Tibial artery (tissue), 4 donors: ENCODE measurements around the gene C6orf62.
"Not testable (repeated sequence)": the region's sequence is repeated elsewhere in the genome, so short reads cannot be mapped to it uniquely, and the experiment has no call there.

Source experiments
- DNase-seq, 2 donors: peaks; one replicate each; pipeline ENCODE4 v3.0.0-alpha.2; 2019
- H3K27ac ChIP-seq, 2 donors: fragments of 200-600 bp; sonication (generic) in 1 of 2; 1 replicate in 1 of 2; 2 replicates in 1 of 2; pipeline ENCODE4 v1.5.1; 2018 to 2019; ENCODE audit warnings: mild to moderate bottlenecking in 1 of 2
- H3K27me3 ChIP-seq, 2 donors: fragments of 200-600 bp; sonication (generic) in 1 of 2; one replicate each; pipeline versions ENCODE4 v1.5.1 to v1.6.0; 2016 to 2019
- H3K36me3 ChIP-seq, 3 donors: fragments of 200-600 bp; sonication (generic) in 2 of 3; one replicate each; pipeline ENCODE4 v1.5.1; 2016 to 2019; ENCODE audit warnings: mild to moderate bottlenecking in 2 of 3
- H3K4me1 ChIP-seq, 4 donors: fragments of 200-600 bp; sonication (generic) in 2 of 4; 1 replicate in 3 of 4; 2 replicates in 1 of 4; pipeline ENCODE4 v1.5.1; 2016 to 2019
- H3K4me3 ChIP-seq, 2 donors: fragments of 200-600 bp; sonication (generic) in 1 of 2; 1 replicate in 1 of 2; 2 replicates in 1 of 2; pipeline ENCODE4 v1.5.1; 2018 to 2019; ENCODE audit warnings: mild to moderate bottlenecking in 2 of 2
- H3K9me3 ChIP-seq, 3 donors: fragments of 200-600 bp; sonication (generic) in 1 of 3; one replicate each; pipeline ENCODE4 v1.5.1; 2016 to 2019
- intact Hi-C: fragments of 100-400 bp; cut with DNase I; formaldehyde crosslinking; loops from one replicate; pipeline ENCODE4 v1.15.0; 2023; ENCODE audit warnings: low total_unique reads
- TF ChIP-seq, protein P1 (sequence below), 2 experiments: fragments of 200-600 bp in 1 of 2; fragments of 450-650 bp in 1 of 2; IDR thresholded peaks; one replicate each; pipeline ENCODE4 v1.5.1; 2017 to 2019; ENCODE audit warnings: antibody characterized with exemption in 2 of 2, mild to moderate bottlenecking in 1 of 2, moderate library complexity in 1 of 2

The C6orf62 gene

DNA sequence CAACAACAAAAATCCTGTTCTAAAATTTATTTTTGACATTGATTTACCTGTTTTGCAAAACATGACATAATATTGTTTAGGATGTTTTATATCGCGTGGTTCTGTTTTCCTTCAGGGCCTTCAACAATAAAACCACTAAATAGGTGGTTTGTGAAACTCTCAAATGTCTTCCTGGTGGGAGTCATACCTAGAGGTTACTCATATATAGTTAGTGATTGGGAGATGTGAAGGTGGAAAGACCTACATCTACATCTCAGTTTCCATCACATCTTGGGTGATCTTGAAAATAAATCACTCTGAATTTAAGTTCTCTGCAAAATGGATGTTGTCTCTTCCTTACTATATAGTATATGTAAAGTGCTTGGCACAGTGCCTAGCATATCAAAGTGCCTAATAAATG lies 22.9 kb downstream of the C6orf62 start:
- no peak overlapping the region for H3K27ac ChIP-seq
- H3K9me3 ChIP-seq: no peaks in the 10 kb centered on the region
- peaks cover 0 to 5% (median 0%) of the 10 kb centered on the region in 3 donors for H3K36me3 ChIP-seq
- H3K4me1 ChIP-seq: peaks cover 0 to 10% (median 2%) of the 10 kb centered on the region in 4 donors
- H3K4me3 ChIP-seq: no peak overlapping the region
- TF ChIP-seq, protein P1, sequence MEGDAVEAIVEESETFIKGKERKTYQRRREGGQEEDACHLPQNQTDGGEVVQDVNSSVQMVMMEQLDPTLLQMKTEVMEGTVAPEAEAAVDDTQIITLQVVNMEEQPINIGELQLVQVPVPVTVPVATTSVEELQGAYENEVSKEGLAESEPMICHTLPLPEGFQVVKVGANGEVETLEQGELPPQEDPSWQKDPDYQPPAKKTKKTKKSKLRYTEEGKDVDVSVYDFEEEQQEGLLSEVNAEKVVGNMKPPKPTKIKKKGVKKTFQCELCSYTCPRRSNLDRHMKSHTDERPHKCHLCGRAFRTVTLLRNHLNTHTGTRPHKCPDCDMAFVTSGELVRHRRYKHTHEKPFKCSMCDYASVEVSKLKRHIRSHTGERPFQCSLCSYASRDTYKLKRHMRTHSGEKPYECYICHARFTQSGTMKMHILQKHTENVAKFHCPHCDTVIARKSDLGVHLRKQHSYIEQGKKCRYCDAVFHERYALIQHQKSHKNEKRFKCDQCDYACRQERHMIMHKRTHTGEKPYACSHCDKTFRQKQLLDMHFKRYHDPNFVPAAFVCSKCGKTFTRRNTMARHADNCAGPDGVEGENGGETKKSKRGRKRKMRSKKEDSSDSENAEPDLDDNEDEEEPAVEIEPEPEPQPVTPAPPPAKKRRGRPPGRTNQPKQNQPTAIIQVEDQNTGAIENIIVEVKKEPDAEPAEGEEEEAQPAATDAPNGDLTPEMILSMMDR (IDR thresholded peaks at IDR 0.05): no peak
- H3K27me3 ChIP-seq: no peaks in the 10 kb centered on the region
- DNase-seq: no peak
- intact Hi-C loops: no loop called here

DNA sequence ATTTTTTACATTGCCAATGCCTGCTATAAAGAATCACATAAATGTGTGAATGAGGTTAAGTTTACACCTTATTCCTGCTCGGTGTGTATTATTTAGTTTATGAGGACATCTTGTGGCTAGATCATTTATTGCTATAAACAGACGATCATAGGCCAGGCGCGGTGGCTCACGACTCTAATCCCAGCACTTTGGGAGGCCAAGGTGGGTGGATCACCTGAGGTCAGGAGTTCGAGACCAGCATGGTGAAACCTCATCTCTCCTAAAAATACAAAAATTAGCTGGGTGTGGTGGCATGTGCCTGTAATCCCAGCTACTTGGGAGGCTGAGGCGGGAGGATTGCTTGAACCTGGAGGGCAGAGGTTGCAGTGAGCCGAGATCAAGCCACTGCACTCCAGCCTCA lies 23.3 kb downstream of the C6orf62 start:
- intact Hi-C loops, H3K4me3 ChIP-seq, H3K9me3 ChIP-seq, H3K27ac ChIP-seq, H3K36me3 ChIP-seq, DNase-seq, H3K27me3 ChIP-seq: not testable (repeated sequence)
- H3K4me1 ChIP-seq: peaks cover 0 to 10% (median 2%) of the 10 kb centered on the region in 4 donors
- TF ChIP-seq, protein P1 (IDR thresholded peaks at IDR 0.05): peak; percentile 43 to 55

DNA sequence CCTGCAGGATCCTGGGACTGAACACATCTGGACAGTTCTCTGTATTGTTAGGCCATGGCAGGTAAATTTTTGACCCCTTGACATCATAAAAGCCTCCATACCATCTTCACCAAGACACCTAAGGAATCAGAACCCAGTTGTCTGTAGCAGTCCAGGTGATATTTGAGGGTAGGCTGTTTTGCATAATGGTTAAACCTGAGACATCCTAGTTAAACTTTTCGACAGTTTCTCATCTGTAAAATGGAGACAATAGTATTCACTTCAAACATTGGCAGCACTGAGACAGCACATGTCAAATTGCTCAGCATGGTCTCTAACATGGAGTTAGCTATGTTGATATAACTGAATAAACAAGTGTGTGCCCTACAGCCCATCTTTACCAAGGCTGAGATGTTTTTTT lies 24.8 kb downstream of the C6orf62 start:
- H3K27ac ChIP-seq: no peak overlapping the region
- H3K9me3 ChIP-seq: no peaks in the 10 kb centered on the region
- no peak overlapping the region for H3K4me3 ChIP-seq
- no peak for DNase-seq
- intact Hi-C loops: no loop called here
- peaks cover 0 to 3% (median 0%) of the 10 kb centered on the region in 3 donors for H3K36me3 ChIP-seq
- H3K4me1 ChIP-seq: peaks cover 0 to 11% (median under 1%) of the 10 kb centered on the region in 4 donors
- H3K27me3 ChIP-seq: no peaks in the 10 kb centered on the region
- TF ChIP-seq, protein P1 (IDR thresholded peaks at IDR 0.05): no peak

DNA sequence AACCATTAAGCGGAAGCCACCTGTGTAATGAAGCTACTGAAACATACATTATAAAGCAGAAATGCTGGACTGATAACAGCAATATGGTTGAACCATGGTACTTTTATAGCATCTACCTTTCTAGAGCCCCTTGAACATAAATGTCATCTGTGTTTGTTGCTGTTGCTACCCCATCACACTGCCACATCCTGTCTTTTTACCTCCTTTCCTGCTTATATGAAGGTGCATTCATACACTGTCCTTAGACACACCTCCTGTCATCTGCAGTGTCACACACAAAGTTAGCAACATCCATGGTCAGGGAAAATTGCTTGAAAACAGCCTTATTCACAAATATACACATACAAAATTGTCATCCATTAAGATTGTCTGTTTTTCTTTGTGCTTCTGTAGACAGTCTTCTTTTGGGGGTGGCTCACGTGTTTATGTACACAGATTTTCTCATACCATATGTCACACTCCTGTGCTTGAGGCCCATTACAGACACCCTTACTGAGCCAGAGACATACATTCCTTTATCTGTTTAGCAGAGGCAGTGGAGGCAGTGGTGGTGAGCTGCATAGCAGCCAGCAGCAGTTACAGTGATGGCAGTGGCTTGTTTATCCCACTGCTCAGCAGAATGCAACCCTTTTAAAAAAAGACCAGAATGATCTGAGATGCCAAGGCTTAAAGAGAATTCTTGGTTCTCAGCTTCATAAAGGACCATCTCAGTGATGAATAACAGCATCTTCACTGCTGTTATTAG lies 25.9 kb downstream of the C6orf62 start:
- intact Hi-C loops: no loop called here
- Histone ChIP-seq H3K4me1 (peaks cover 0 to 10% (median 0%) of the 10 kb centered on the region in 4 donors), H3K27ac (no peak overlapping the region), H3K36me3 (peaks cover 0 to 3% (median 0%) of the 10 kb centered on the region in 3 donors), H3K9me3 (no peaks in the 10 kb centered on the region), H3K4me3 (no peak overlapping the region), H3K27me3 (no peaks in the 10 kb centered on the region)
- DNase-seq: no peak
- TF ChIP-seq, protein P1 (IDR thresholded peaks at IDR 0.05): no peak

DNA sequence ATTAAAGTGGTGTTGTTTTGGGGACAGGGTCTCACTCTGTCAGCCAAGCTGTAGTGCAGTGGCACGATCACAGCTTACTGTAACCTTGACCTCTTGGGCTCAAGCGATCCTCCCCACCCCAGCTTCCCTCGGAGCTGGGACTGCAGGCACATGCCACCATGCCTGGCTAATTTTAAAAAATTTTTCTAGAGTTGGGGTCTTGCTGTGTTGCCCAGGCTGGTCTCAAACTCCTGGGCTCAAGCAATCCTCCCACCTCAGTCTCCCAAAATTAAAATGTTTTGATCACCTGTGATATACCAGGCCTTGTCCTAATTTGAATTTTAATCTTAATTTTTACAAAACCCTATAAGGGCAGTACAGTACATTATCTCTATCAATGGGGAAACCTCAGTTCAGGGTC lies 26.5 kb downstream of the C6orf62 start:
- Histone ChIP-seq H3K27ac (no peak overlapping the region), H3K9me3 (no peaks in the 10 kb centered on the region), H3K4me1 (peaks cover 0 to 10% (median 0%) of the 10 kb centered on the region in 4 donors), H3K4me3 (no peak overlapping the region), H3K36me3 (peaks cover 0 to 3% (median 0%) of the 10 kb centered on the region in 3 donors), H3K27me3 (no peaks in the 10 kb centered on the region)
- DNase-seq: no peak
- TF ChIP-seq, protein P1 (IDR thresholded peaks at IDR 0.05): no peak
- intact Hi-C loops: no loop called here
